Naive thymus-derived CD4-positive, alpha-beta T cell (primary cell): ENCODE data around the gene COX8C. TPM values are rescaled to one million over a fixed set of nuclear protein-coding genes. Genes with fewer than 3 reads are reported as not detected.

ENCODE experiments used
- ATAC-seq: fragments of 150-1000 bp; cut with Tn5 transposase; 2 replicates; pipeline ENCODE4 v1.10.0; 2021; ENCODE audit warnings: mild to moderate bottlenecking, moderate library complexity
- CTCF ChIA-PET: fragments of 350-600 bp; sonication (Branson Sonifier 250); formaldehyde crosslinking; loops from one replicate; lab custom pipeline; 2021; ENCODE audit warnings: antibody characterized with exemption; lab: Charles Lee
- POLR2A ChIA-PET: fragments of 350-600 bp; sonication (Branson Sonifier 250); formaldehyde crosslinking; loops from one replicate; lab custom pipeline; 2021; ENCODE audit warnings: antibody characterized with exemption, inconsistent platforms; lab: Charles Lee
- DNase-seq, 9 donors: peaks; one replicate each; pipeline versions ENCODE4 v3.0.0 to v3.0.0-alpha.2; 2020 to 2022; ENCODE audit warnings: mixed read lengths in 1 of 9
- H3K27ac ChIP-seq: one replicate; pipeline ENCODE4 v1.7.0; 2013; ENCODE audit warnings: mild to moderate bottlenecking, low read depth, low read length, moderate library complexity
- H3K27me3 ChIP-seq, 2 donors: one replicate each; pipeline ENCODE4 v1.7.0; 2013; ENCODE audit warnings: low read length in 2 of 2, mild to moderate bottlenecking in 2 of 2, moderate library complexity in 2 of 2; ENCODE audit not compliant: control insufficient read depth in 2 of 2, insufficient read depth in 2 of 2
- H3K36me3 ChIP-seq, 3 experiments: 1 replicate in 2 of 3; 2 replicates in 1 of 3; pipeline ENCODE4 v1.7.0; 2013; ENCODE audit warnings: low read length in 3 of 3, mild to moderate bottlenecking in 3 of 3, moderate library complexity in 1 of 3; ENCODE audit not compliant: insufficient read depth in 3 of 3, control insufficient read depth in 2 of 3
- H3K4me1 ChIP-seq, 2 donors: one replicate each; pipeline ENCODE4 v1.7.0; 2013; ENCODE audit warnings: low read length in 2 of 2, mild to moderate bottlenecking in 2 of 2, moderate library complexity in 1 of 2; ENCODE audit not compliant: control insufficient read depth in 2 of 2, insufficient read depth in 2 of 2
- H3K4me3 ChIP-seq: 2 replicates; pipeline ENCODE4 v1.7.0; 2013; ENCODE audit warnings: mild to moderate bottlenecking, low read length
- H3K9me3 ChIP-seq, 3 experiments: 1 replicate in 2 of 3; 2 replicates in 1 of 3; pipeline ENCODE4 v1.7.0; 2013; ENCODE audit warnings: low read length in 3 of 3; ENCODE audit not compliant: control insufficient read depth in 2 of 3
- H3K27ac Mint-ChIP-seq, 9 donors: one replicate each; pipeline ENCODE4 v1.8.0; 2020 to 2022; ENCODE audit warnings: mixed read lengths in 9 of 9, mild to moderate bottlenecking in 8 of 9, moderate library complexity in 5 of 9, inconsistent platforms in 2 of 9
- H3K27me3 Mint-ChIP-seq, 5 donors: one replicate each; pipeline ENCODE4 v1.8.0; 2021 to 2022; ENCODE audit warnings: mixed read lengths in 5 of 5, mild to moderate bottlenecking in 1 of 5
- H3K36me3 Mint-ChIP-seq, 5 donors: one replicate each; pipeline ENCODE4 v1.8.0; 2020 to 2022; ENCODE audit warnings: mixed read lengths in 5 of 5, mild to moderate bottlenecking in 3 of 5, inconsistent platforms in 1 of 5
- H3K4me1 Mint-ChIP-seq, 7 donors: one replicate each; pipeline ENCODE4 v1.8.0; 2020 to 2022; ENCODE audit warnings: mixed read lengths in 7 of 7, mild to moderate bottlenecking in 3 of 7, inconsistent platforms in 1 of 7
- H3K4me3 Mint-ChIP-seq, 10 donors: one replicate each; pipeline ENCODE4 v1.8.0; 2020 to 2022; ENCODE audit warnings: mild to moderate bottlenecking in 10 of 10, mixed read lengths in 10 of 10, moderate library complexity in 6 of 10, inconsistent platforms in 2 of 10
- H3K9me3 Mint-ChIP-seq, 11 donors: one replicate each; pipeline ENCODE4 v1.8.0; 2020 to 2022; ENCODE audit warnings: mixed read lengths in 11 of 11, mild to moderate bottlenecking in 4 of 11, inconsistent platforms in 1 of 11, moderate library complexity in 1 of 11
- intact Hi-C, 2 donors: fragments of 100-400 bp; cut with micrococcal nuclease; formaldehyde crosslinking; loops; one replicate each; pipeline ENCODE4 v1.15.1; 2023
- polyA plus RNA-seq, 2 donors: library from polyadenylated mRNA; unstranded; fragments of 300-500 nt; fragmentation: Illumina TruSeq; gene quantifications; one replicate each; pipeline ENCODE4 v1.2.3, GENCODE V29; 2021
- total RNA-seq, 6 experiments: library from RNA in 5 of 6; stranded (reverse) in 5 of 6; gene quantifications; 1 replicate in 5 of 6; 2 replicates in 1 of 6; pipeline ENCODE4 v1.2.3 and lab custom pipeline; 2021 to 2026

Gene COX8C
- total and polyA plus RNA-seq, 7 experiments from 2014 or later, result not detected

- peaks cover 0 to 17% (median 4%) of the 10 kb centered on the region in 5 donors for H3K36me3 Mint-ChIP-seq
- ChIA-PET CTCF (no interaction called here), POLR2A (no interaction called here)
- no peak overlapping the region for H3K27ac ChIP-seq
- no peaks in the 10 kb centered on the region for H3K27me3 Mint-ChIP-seq
- H3K9me3 ChIP-seq, result no peaks in the 10 kb centered on the region
- H3K4me1 Mint-ChIP-seq, result peaks cover 5 to 68% (median 49%) of the 10 kb centered on the region in 7 donors
- no peaks in the 10 kb centered on the region for H3K4me1 ChIP-seq
- intact Hi-C loops, result no loop called here
- no peak for DNase-seq
- no peaks in the 10 kb centered on the region for H3K27me3 ChIP-seq
- H3K4me3 ChIP-seq, result no peak overlapping the region
- no peaks in the 10 kb centered on the region for H3K9me3 Mint-ChIP-seq
- no peak overlapping the region for H3K4me3 Mint-ChIP-seq
- H3K36me3 ChIP-seq, result no peaks in the 10 kb centered on the region
- ATAC-seq, result no peak
- no peak overlapping the region for H3K27ac Mint-ChIP-seq
Measured at GRCh38 chr14:93304771-93305170, 42.2 kb upstream of the COX8C start.

- peak; percentile 59 for ATAC-seq
- no peak for DNase-seq
- H3K4me3 ChIP-seq, result no peak overlapping the region
- no peaks in the 10 kb centered on the region for H3K36me3 ChIP-seq
- Mint-ChIP-seq H3K4me3 (no peak overlapping the region), H3K4me1 (peaks cover 5 to 65% (median 48%) of the 10 kb centered on the region in 7 donors), H3K9me3 (no peaks in the 10 kb centered on the region), H3K36me3 (peaks cover 0 to 15% (median 0%) of the 10 kb centered on the region in 5 donors), H3K27me3 (no peaks in the 10 kb centered on the region), H3K27ac (no peak overlapping the region)
- POLR2A ChIA-PET, result no interaction called here
- intact Hi-C loops, result no loop called here
- no peaks in the 10 kb centered on the region for H3K4me1 ChIP-seq
- CTCF ChIA-PET, result no interaction called here
- H3K27me3 ChIP-seq, result no peaks in the 10 kb centered on the region
- H3K27ac ChIP-seq, result no peak overlapping the region
- no peaks in the 10 kb centered on the region for H3K9me3 ChIP-seq
Measured at GRCh38 chr14:93305725-93306418, 41.1 kb upstream of the COX8C start.

GRCh38 chr14:93306812-93307211 lies 40.2 kb upstream of the COX8C start:
- Mint-ChIP-seq H3K4me3 (no peak overlapping the region), H3K27ac (no peak overlapping the region), H3K27me3 (no peaks in the 10 kb centered on the region), H3K9me3 (no peaks in the 10 kb centered on the region), H3K36me3 (peaks cover 0 to 14% (median 0%) of the 10 kb centered on the region in 5 donors), H3K4me1 (peaks cover 3 to 70% (median 48%) of the 10 kb centered on the region in 7 donors)
- Histone ChIP-seq H3K27me3 (no peaks in the 10 kb centered on the region), H3K4me1 (no peaks in the 10 kb centered on the region), H3K9me3 (no peaks in the 10 kb centered on the region), H3K4me3 (no peak overlapping the region), H3K36me3 (no peaks in the 10 kb centered on the region), H3K27ac (no peak overlapping the region)
- ATAC-seq (no peak), DNase-seq (no peak)
- ChIA-PET CTCF (no interaction called here), POLR2A (no interaction called here)
- intact Hi-C loops, result no loop called here

DNA sequence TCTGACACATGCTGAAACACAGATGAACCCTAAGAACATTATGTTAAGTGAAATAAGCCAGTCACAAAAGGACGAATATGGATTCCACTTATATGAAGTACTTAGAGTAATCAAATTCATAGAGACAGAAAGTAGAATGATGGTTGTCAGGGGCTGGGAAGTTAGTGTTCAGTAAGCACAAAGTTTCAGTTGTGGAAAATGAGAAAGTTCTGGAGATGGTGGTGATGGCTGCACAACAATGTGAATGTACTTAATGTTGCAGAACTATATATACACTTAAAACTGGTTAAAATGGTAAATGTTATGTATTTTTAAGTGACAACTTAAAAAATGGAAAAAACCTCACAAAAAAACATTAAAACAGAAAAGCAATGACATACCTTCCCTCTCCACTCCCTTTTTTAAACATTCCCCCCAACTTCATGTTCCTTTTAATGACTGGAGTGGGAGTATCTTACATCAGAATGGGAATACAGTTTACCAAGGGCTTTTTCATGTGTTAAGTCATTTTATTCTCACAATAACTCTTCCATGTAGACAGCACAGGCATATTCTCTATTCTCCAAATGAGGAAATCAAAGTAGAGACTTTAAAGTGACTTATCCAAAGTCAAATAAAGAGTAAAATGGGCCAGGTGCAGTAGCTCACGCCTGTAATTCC lies 38.2 kb upstream of the COX8C start:
- H3K27ac Mint-ChIP-seq, result no peak overlapping the region
- Histone ChIP-seq H3K36me3 (no peaks in the 10 kb centered on the region), H3K9me3 (no peaks in the 10 kb centered on the region), H3K27ac (no peak overlapping the region), H3K27me3 (no peaks in the 10 kb centered on the region), H3K4me3 (no peak overlapping the region), H3K4me1 (no peaks in the 10 kb centered on the region)
- peaks cover 0 to 9% (median 0%) of the 10 kb centered on the region in 5 donors for H3K36me3 Mint-ChIP-seq
- H3K27me3 Mint-ChIP-seq, result no peaks in the 10 kb centered on the region
- peak overlapping the region in 1 of 10 donors; percentile 7 for H3K4me3 Mint-ChIP-seq
- no peak for DNase-seq
- POLR2A ChIA-PET, result no interaction called here
- CTCF ChIA-PET, result no interaction called here
- intact Hi-C loops, result no loop called here
- H3K9me3 Mint-ChIP-seq, result no peaks in the 10 kb centered on the region
- no peak for ATAC-seq
- peaks cover 3 to 74% (median 48%) of the 10 kb centered on the region in 7 donors for H3K4me1 Mint-ChIP-seq

DNA sequence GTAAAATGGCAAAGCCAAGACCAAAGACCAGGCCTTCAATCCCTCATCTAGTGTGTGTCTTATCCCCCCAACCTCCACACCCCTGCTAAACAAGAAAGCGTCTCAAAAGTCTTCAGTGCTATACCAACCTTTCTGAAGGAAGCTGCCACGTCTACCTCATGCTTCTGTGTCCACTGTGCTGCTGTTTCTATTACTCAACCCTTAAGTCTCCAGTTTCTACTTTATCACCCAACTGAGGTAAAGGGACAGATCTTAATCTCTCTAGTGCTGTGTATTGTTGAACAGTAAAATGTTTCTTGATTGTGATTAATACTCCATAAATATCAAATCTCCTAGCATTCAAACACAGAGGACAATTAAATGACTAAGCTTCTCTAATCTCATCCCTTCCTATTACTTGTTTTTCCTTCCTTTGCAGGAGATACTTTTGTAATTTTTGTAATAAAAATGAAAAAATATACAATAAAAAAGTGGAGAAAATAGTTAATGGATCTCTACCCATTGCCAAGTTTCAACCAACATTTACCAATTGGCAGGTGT lies 37.5 kb upstream of the COX8C start:
- Histone ChIP-seq H3K36me3 (no peaks in the 10 kb centered on the region), H3K9me3 (no peaks in the 10 kb centered on the region), H3K27me3 (no peaks in the 10 kb centered on the region), H3K4me3 (no peak overlapping the region), H3K4me1 (no peaks in the 10 kb centered on the region), H3K27ac (no peak overlapping the region)
- Mint-ChIP-seq H3K27ac (no peak overlapping the region), H3K27me3 (no peaks in the 10 kb centered on the region), H3K4me3 (peak overlapping the region in 1 of 10 donors; percentile 7), H3K4me1 (peaks cover 3 to 73% (median 47%) of the 10 kb centered on the region in 7 donors), H3K36me3 (peaks cover 0 to 9% (median 0%) of the 10 kb centered on the region in 5 donors), H3K9me3 (no peaks in the 10 kb centered on the region)
- CTCF ChIA-PET, result interaction anchor here (0.7 kb wide), 1 partner anchor 1630 kb away, joined by 5 read pairs; no protein-coding TSS in a partner anchor
- ATAC-seq, result no peak
- DNase-seq, result no peak
- POLR2A ChIA-PET, result no interaction called here
- intact Hi-C loops, result no loop called here

DNA sequence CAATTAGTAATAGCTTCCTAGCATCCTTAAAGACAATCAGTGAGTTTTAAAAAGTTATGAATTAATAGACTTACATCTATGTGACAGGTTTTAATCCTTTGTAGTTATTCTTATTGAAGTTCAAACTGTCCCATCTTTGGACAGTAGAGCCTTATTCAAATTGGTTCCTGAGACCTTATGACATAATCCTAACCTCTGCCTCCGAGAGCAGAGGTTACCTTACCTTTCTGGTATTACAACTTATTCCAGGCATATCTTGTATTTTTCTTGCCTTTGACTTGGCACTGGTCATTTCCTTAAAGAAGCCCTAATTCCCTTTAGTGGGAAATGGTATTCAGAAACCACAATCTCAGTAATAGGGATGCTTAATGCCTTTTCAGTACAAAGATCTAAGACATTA lies 35.9 kb upstream of the COX8C start:
- no peaks in the 10 kb centered on the region for H3K4me1 ChIP-seq
- H3K4me3 ChIP-seq, result no peak overlapping the region
- Mint-ChIP-seq H3K4me3 (no peak overlapping the region), H3K27me3 (no peaks in the 10 kb centered on the region), H3K27ac (no peak overlapping the region), H3K36me3 (peaks cover 0 to 9% (median 2%) of the 10 kb centered on the region in 5 donors), H3K4me1 (peaks cover 2 to 64% (median 40%) of the 10 kb centered on the region in 7 donors), H3K9me3 (no peaks in the 10 kb centered on the region)
- ChIA-PET CTCF (no interaction called here), POLR2A (no interaction called here)
- ATAC-seq, result no peak
- no peaks in the 10 kb centered on the region for H3K36me3 ChIP-seq
- no peak for DNase-seq
- no peak overlapping the region for H3K27ac ChIP-seq
- no peaks in the 10 kb centered on the region for H3K27me3 ChIP-seq
- H3K9me3 ChIP-seq, result no peaks in the 10 kb centered on the region
- intact Hi-C loops, result no loop called here
